Heart left ventricle (tissue), 13 donors: ENCODE results near the gene STPG1.

Experiments
- POLR2A ChIP-seq, 2 donors: fragments of 450-650 bp; IDR thresholded peaks; one replicate each; pipeline ENCODE4 v1.6.1; 2017; ENCODE audit warnings: antibody characterized with exemption in 2 of 2, mild to moderate bottlenecking in 2 of 2, moderate library complexity in 2 of 2
- TF ChIP-seq, protein P1 (sequence below), 12 donors: fragments of 200-600 bp; sonication (generic) in 4 of 12; IDR thresholded peaks; one replicate each; pipeline versions ENCODE4 v1.5.0 to v1.8.0; 2018 to 2022; ENCODE audit warnings: antibody characterized with exemption in 12 of 12, mild to moderate bottlenecking in 5 of 12
- donor health status: ischemic (EF 13 %, LVEDD 7.1; RV severe dilation, severe dysfunction).
- donor health status: DM: no; HTN: yes; CAD: no.
- donor health status: DM: no; HTN: no; CAD: no.
- donor health status: ischemic (EF 25% LVEDD 6.9; RV normal size, moderate dysfunction).
- donor health status: ischemic (EF 25% LVEDD 5.7; RV mildly dilated, moderate dysfunction).
- donor health status: ischemic (EF 35%, LVEDD 5.7; RV mildly dilated, moderate dysfunction).
- donor health status: nonischemic (EF 11% LVEDD 7.7; RV severe dilation, severe dysfunction).
- donor health status: DM: yes; HTN: yes; CAD: no.
- donor health status: PGD.
- donor health status: ischemic (EF 29% LVEDD 5.4; RV normal size, mild dysfunction).
- donor health status: nonischemic (EF 23%, LVEDD 6.1; RV moderate dilation, normal function).

DNA sequence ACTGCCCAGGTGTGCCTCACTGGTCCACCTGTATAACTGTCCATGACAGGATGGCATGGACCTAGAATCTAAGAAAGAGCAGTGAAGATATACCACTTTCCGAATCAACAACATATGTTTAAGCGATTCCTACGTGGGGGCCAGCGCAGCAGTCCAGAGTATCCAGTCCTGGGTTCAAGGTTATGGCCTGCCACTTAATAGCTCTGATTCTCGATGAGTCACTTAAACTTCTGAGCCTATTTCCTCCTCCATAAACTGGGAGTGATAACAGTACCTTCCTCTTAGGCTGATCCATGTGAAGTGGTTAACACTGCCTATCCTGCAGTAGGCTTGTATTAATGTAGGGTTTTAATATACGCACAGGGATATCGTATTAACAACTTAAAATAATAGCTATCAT is 2.8 kb downstream of the STPG1 start:
- TF ChIP-seq, protein P1, sequence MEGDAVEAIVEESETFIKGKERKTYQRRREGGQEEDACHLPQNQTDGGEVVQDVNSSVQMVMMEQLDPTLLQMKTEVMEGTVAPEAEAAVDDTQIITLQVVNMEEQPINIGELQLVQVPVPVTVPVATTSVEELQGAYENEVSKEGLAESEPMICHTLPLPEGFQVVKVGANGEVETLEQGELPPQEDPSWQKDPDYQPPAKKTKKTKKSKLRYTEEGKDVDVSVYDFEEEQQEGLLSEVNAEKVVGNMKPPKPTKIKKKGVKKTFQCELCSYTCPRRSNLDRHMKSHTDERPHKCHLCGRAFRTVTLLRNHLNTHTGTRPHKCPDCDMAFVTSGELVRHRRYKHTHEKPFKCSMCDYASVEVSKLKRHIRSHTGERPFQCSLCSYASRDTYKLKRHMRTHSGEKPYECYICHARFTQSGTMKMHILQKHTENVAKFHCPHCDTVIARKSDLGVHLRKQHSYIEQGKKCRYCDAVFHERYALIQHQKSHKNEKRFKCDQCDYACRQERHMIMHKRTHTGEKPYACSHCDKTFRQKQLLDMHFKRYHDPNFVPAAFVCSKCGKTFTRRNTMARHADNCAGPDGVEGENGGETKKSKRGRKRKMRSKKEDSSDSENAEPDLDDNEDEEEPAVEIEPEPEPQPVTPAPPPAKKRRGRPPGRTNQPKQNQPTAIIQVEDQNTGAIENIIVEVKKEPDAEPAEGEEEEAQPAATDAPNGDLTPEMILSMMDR (IDR thresholded peaks at IDR 0.05), result no peak
- TF ChIP-seq POLR2A (IDR thresholded peaks at IDR 0.05), result no peak
